ENCODE measurements around the gene ABHD12. TPM values are rescaled to one million over a fixed set of nuclear protein-coding genes. Genes with fewer than 3 reads are reported as not detected.

Gene ABHD12
- polyA plus RNA-seq, 4 donors = 51.8 to 66.4 (median 59.3) TPM

DNA sequence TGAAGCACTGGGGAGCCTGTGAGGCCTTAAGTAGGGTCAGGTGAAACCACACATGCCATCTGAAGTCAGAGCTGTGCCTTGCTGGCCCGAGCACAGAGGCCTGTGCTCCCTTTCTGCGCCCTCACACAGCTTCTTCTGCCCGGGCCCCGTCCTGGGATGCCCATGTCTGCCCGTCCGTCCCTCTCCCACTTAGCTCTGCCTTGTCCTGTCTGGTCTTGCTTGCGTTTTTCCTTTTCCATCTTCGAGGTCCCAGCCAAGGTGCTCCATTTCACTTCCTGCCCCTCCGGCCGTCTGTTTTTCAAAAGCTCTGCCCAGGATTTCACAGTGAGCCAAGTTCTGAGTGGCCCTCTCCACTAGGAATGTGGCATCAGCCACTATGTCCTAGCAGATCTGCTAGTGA lies 97.1 kb downstream of the ABHD12 start:
- DNase-seq (ENCODE audit: low read depth in 4 of 4, low spot score in 3 of 4) = no peak

DNA sequence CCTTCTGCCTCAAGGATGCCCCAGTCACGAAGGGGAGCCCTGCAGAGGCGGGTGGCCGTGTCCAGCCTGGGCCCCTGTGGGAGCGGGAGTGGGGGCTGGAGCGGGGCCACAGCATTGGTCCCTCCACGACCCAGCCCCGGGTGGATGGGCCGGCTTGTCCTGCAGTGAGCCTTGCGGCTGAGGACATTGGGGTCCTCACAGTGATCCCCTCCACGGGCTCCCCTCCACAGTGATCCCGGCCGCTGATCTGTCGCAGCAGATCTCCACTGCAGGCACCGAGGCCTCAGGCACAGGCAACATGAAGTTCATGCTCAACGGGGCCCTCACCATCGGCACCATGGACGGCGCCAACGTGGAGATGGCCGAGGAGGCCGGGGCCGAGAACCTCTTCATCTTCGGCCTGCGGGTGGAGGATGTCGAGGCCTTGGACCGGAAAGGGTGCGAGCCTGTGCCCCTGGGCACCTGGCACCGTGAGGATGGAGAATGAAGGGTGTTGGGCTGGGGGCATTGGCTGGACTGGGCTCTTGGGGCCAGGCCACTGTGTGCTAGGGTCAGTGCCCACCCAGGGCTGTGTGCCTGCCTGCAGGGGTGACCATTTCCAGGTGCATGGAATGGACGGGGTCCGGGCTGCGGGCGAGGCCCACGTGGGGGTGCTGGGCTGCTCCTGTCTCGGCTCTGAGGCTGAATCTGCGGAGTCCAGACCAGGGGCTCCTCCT lies 98.3 kb downstream of the ABHD12 start:
- DNase-seq (ENCODE audit: low read depth in 4 of 4, low spot score in 3 of 4) = no peak

- DNase-seq (ENCODE audit: low read depth in 4 of 4, low spot score in 3 of 4) = no peak
These were observed 99.1 kb downstream of the ABHD12 start for GRCh38 chr20:25291432-25292133.

DNA sequence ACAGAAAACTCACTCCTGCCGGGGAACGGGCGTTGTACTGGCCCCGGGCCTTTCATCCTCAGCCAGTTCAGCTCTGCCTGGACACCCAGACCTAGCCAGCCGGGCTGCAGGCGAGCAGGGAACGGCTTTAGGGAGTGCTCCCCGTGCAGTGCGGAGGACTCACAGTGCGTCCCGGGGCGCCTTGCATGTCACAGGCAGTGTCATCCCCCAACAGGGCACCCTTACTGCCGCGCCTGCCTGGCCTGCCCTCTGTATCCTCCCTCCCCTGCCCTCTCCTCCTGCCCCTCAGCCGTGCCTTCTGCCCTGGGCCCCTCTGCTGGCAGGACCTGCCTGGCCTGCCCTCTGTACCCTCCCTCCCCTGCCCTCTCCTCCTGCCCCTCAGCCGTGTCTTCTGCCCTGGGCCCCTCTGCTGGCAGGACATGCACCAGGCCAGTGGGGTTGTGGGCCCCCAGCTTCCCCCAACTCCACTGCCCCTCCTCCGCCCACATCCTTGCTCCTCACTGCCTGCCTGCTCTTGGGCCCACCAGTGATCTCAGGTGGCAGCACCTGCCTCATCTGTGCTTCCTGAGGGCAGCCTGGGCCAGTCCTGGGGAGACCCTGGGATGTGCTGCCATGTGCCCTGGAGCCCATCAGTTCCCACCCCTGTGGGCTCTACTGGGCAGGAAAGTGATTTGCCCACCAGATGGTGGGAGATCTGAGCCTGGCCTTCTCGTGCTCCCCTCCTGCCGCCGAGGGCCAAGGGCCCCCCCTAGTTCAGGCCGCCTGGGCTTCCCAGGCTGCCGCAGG lies 99.8 kb downstream of the ABHD12 start:
- DNase-seq (ENCODE audit: low read depth in 4 of 4, low spot score in 3 of 4) = no peak

- no peak for DNase-seq (ENCODE audit: low read depth in 4 of 4, low spot score in 3 of 4)
These were observed 100.6 kb downstream of the ABHD12 start for GRCh38 chr20:25289886-25290597.

DNA sequence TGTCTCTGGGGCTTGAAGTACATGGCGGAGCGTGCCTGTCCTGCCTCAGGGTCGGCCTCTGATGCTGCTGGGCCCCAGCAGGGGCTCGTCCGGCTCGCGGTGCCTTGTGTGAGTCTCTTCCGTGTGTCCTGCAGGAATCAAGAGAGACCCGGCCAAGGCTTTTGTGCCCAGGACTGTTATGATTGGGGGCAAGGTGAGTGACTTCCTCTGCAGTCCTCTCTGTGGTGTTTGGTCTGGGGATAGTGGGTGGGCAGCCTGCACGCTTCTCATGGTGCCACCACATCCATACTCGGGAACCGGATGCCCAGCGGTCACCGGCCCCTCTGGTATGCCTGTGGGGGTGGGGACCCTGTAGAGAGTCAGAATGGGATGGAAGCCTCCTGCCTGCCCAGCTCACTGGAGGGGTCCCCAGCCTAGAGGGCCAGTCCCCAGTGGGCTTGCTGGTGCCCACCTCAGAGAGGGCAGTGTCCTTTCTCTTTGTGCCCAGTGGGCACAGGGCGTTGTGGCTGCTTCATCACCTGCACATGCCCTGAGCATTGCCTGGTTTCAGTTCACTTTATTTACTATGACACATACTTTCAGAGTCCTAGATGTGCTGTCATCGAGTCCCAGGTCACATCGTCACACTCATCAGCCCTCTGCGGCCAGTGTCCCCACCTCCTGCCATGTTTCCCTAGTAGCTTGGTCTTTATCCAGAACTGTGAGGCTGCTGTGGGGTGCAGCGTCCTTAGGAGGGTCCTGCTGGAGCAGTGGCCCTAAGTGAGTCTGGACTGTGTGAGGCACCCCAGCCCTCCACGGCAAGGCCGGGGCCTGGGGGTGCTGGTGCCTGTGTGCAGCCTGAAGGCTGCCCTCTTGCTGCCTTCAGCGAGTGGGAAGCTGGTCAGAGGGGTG lies 102.1 kb downstream of the ABHD12 start:
- no peak for DNase-seq (ENCODE audit: low read depth in 4 of 4, low spot score in 3 of 4)

DNA sequence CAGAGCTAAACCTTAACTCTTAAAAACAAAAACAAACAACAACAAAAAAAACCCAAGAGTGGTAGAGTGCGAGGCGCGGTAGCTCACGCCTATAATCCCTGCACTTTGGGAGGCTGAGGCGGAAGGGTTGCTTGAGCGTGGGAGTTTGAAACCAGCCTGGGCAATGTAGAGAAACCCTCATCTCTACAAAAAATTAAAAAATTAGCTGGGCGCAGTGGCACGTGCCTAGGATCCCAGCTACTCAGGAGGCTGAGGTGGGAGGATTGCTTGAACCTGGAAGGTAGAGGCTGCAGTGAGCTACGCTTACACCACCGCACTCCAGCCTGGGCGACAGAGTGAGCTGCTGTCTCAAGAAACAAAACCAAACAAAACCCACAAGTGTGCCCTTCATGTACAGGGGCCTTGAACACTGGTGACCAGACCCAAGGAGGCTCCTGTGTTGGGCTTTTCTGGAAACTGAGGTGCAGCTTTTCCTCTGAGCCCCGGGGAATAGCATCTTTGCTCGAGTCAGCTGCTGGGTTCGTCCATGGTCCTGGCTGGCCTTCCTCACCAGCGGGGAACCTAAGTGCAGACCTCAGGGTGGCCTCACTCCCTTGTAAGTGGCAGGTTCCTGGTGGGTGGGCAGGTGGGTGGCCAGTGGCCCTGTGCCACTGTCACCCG lies 102.9 kb downstream of the ABHD12 start:
- DNase-seq (ENCODE audit: low read depth in 4 of 4, low spot score in 3 of 4) = no peak

DNA sequence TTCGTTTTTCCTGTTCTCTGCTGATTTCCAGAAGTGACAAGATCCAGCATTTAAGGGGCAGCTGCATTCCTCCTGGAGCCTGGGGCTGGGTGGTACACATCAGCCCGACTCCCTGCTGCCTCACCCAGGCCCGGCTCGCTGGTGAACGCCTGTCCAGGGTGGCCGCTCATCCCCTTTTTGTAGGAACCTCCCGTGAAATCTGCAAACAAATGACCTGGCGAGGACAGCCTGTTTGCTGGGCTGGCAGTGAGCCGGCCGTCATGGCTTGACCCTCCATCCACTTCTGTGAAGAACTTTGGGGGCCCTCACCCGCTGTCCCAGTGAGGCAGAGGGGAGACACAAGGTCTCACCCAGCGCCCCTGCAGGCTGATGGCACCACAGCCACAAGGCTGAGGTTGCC lies 103.7 kb downstream of the ABHD12 start:
- DNase-seq (ENCODE audit: low read depth in 4 of 4, low spot score in 3 of 4) = no peak

DNA sequence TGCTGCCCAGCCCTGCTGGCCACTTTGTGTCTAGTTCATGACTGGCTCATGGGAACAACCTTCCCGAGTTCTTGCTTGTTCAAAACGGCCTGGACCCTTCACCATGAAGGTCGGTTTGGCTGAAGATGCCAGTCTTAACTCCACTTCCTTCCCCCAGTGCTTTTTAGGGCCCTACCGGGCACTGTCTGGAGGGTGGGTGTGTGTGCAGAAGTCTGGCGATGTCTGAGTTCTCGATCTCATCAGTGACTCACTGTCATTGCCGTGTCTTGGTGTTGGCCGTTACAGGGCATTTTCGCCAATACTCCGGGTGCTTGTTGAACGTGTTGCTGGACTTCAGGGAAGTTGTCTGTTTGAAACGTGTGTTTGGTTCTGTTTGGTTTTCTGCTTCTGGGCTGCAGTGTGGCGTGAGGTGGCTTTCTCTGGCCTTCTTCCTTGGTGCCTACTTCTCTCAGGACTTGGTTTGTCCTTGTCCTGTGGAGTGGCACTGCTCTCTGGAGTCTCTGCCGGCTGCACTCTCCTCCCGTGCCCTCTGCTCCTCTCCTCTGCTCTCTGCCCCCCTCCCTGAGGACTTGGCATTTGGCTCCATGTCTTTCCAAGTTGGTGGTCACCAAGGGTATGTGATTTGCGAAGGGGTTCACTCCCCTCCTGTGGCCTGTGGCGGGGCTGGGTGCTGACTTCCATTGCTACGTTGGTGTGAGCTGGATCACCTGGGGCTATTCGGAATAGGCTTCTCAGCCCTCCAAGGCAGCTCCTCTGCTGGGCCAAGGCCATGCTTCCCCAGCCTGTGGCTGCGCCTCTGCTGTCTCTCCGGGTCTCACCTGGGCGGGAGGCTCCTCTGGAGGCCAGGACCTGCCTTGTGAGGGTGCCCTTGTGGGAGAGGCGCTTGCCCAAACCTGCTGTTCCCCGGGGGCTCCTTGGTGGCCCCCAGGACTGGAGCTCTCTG lies 104.5 kb downstream of the ABHD12 start:
- no peak for DNase-seq (ENCODE audit: low read depth in 4 of 4, low spot score in 3 of 4)

DNA sequence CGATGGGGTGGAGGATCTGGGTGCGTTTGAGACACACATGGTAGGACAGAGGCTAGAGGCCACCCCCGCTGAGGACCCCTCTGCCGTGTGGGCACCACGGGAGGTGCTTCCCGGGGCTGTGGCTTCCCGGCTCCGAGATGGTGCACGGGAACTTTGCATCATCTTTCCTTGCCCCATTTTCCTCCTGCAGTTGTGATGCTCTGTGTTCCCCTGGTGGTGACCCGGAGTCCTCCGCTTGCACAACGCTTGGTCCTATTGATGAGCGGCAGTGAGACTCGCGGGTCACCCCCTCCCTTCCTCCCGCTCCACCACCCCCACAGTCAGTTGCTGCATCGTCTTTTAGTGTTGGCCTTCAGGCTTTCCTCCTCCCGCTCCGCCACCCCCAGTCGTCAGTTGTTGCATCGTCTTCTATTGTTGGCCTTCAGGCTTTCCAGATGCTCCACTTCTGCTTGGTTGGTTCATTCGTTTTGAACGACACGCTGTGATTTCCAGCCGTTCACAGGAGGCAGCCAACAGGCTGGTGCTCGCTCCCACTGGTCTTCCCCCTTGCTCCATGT lies 105.5 kb downstream of the ABHD12 start:
- no peak for DNase-seq (ENCODE audit: low read depth in 4 of 4, low spot score in 3 of 4)

DNA sequence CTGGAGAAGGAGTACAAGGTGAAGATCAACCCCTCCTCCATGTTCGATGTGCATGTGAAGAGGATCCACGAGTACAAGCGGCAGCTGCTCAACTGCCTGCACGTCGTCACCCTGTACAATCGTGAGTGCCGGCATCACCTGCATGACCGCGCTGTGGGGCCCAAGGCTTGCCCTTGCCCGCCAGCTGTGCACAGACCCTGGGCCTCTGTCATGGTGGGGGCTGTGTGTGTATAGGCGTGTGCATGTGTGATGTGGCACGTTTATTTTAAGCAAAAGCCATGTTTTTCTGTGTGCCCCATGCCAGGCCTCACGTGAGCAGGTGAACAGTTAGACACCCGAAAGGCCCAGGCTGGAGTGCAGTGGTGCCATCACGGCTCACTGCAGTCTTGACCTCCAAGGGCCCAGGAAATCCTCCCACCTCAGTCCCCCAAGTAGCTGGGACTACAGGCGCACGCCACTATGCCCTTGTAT lies 106.5 kb downstream of the ABHD12 start:
- no peak for DNase-seq (ENCODE audit: low read depth in 4 of 4, low spot score in 3 of 4)

DNA sequence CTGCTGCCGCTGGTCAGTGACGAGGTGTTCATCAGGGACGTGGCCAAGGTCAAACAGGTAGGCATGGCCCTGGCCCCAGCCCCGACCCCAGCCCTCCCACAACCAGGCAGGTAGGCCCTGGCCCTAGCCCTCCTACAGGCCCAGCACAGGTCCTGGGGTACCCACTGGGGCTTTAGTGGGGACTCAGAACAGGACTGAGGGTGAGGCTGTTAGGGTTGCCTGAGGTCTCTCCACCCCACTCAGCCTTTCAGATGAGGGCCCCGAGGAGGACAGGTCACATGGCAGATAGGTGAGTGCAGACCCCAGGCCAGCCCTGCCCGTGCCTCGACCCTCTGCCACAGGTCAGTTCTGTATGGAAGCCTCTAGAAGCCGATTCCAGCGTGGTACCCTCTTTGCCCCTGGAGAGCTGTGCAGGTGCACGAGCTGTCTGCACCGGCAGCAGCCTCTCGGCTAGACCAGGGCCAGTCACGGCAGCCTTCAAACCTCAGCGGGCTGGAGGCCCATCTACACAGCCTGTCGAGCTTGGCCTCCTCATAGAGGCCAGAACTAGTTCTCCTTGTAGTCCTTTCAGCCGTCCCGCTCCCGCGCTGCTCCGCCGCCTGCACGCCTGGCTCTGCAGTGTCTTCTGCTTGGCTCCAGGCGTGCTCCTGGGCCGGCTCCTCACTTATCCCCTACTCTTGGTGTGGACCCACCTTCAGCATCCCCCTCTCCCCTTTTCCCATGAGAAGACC lies 107.2 kb downstream of the ABHD12 start:
- DNase-seq (ENCODE audit: low read depth in 4 of 4, low spot score in 3 of 4) = no peak

- DNase-seq (ENCODE audit: low read depth in 4 of 4, low spot score in 3 of 4) = no peak
These were observed 107.8 kb downstream of the ABHD12 start for GRCh38 chr20:25282796-25283195.

GRCh38 chr20:25282034-25282781 lies 108.4 kb downstream of the ABHD12 start:
- DNase-seq (ENCODE audit: low read depth in 4 of 4, low spot score in 3 of 4) = no peak

GRCh38 chr20:25281541-25281991 lies 109.1 kb downstream of the ABHD12 start:
- no peak for DNase-seq (ENCODE audit: low read depth in 4 of 4, low spot score in 3 of 4)
